Measurements from ENCODE around the gene KAT7. TPM values are rescaled to one million over a fixed set of nuclear protein-coding genes. Genes with fewer than 3 reads are reported as not detected.

The KAT7 gene
- polyA plus RNA-seq, 3 donors: 17.5 to 28.1 (median 18.1) TPM

- intact Hi-C loops (cut with micrococcal nuclease): no loop called here
- no peaks in the 10 kb centered on the region for H3K79me2 ChIP-seq (ENCODE audit: insufficient read depth, low read length)
- H3K27ac ChIP-seq (ENCODE audit: low read depth in 1 of 2, low read length in 2 of 2): no peak overlapping the region
- no peak for TF ChIP-seq CTCF (IDR thresholded peaks at IDR 0.05)
- Mint-ChIP-seq H3K9me3 (no peaks in the 10 kb centered on the region), H3K4me1 (peaks cover under 1% of the 10 kb centered on the region), H3K27me3 (ENCODE audit: low read depth in 3 of 3) (peaks cover 25 to 29% (median 26%) of the 10 kb centered on the region in 3 donors), H3K27ac (no peak overlapping the region), H3K36me3 (no peaks in the 10 kb centered on the region), H3K4me3 (no peak overlapping the region)
- H3K4me2 ChIP-seq (replicated peaks; ENCODE audit: extremely low read depth, low read length, poor library complexity, severe bottlenecking): no peak overlapping the region
- no peak for DNase-seq
- no peaks in the 10 kb centered on the region for H3K9me3 ChIP-seq (replicated peaks in 1 of 2; ENCODE audit: control insufficient read depth in 1 of 2, insufficient read depth in 1 of 2, low read length in 2 of 2)
- H3K27me3 ChIP-seq (ENCODE audit: control insufficient read depth in 2 of 2, insufficient read depth in 2 of 2, low read length in 2 of 2): peaks cover 1 to 2% of the 10 kb centered on the region in 2 donors
- no peaks in the 10 kb centered on the region for H3K4me1 ChIP-seq (ENCODE audit: control insufficient read depth in 1 of 2, insufficient read depth in 2 of 2, low read length in 2 of 2)
- no CpG with 5 or more reads among the region's 3 CpGs for WGBS (ENCODE audit: insufficient coverage)
- H2AFZ ChIP-seq (ENCODE audit: insufficient read depth, low read depth, low read length, poor library complexity, severe bottlenecking): no peak overlapping the region
- no peaks in the 10 kb centered on the region for H3K36me3 ChIP-seq (replicated peaks in 1 of 2; ENCODE audit: control insufficient read depth in 1 of 2, insufficient read depth in 2 of 2, low read length in 2 of 2)
- no peak overlapping the region for H3K9ac ChIP-seq (ENCODE audit: insufficient read depth, low read length, poor library complexity, severe bottlenecking)
- no peaks in the 10 kb centered on the region for H4K20me1 ChIP-seq (ENCODE audit: insufficient read depth, low read length)
- no peak overlapping the region for H3K4me3 ChIP-seq (replicated peaks in 1 of 3; ENCODE audit: low read depth in 2 of 3, low read length in 3 of 3)
Measured at GRCh38 chr17:49873926-49874325, 85.4 kb downstream of the KAT7 start.

GRCh38 chr17:49874911-49875310 is 86.4 kb downstream of the KAT7 start:
- peaks cover 34 to 37% (median 35%) of the 10 kb centered on the region in 3 donors for H3K27me3 Mint-ChIP-seq (ENCODE audit: low read depth in 3 of 3)
- no peaks in the 10 kb centered on the region for H3K4me1 Mint-ChIP-seq
- TF ChIP-seq CTCF (IDR thresholded peaks at IDR 0.05): no peak
- H3K36me3 Mint-ChIP-seq: peaks cover 0 to 2% of the 10 kb centered on the region in 2 donors
- H2AFZ ChIP-seq (ENCODE audit: insufficient read depth, low read depth, low read length, poor library complexity, severe bottlenecking): no peak overlapping the region
- no peak overlapping the region for H3K9ac ChIP-seq (ENCODE audit: insufficient read depth, low read length, poor library complexity, severe bottlenecking)
- H3K4me2 ChIP-seq (replicated peaks; ENCODE audit: extremely low read depth, low read length, poor library complexity, severe bottlenecking): no peak overlapping the region
- peaks cover 9 to 12% of the 10 kb centered on the region in 2 donors for H3K27me3 ChIP-seq (ENCODE audit: control insufficient read depth in 2 of 2, insufficient read depth in 2 of 2, low read length in 2 of 2)
- whole genome bisulfite sequencing (ENCODE audit: insufficient coverage): no CpG with 5 or more reads among the region's 2 CpGs
- no peak for DNase-seq
- H3K9me3 Mint-ChIP-seq: peaks cover 0 to 3% (median 0%) of the 10 kb centered on the region in 7 donors
- H3K4me3 ChIP-seq (replicated peaks in 1 of 3; ENCODE audit: low read depth in 2 of 3, low read length in 3 of 3): no peak overlapping the region
- H3K4me3 Mint-ChIP-seq: no peak overlapping the region
- H3K4me1 ChIP-seq (ENCODE audit: control insufficient read depth in 1 of 2, insufficient read depth in 2 of 2, low read length in 2 of 2): no peaks in the 10 kb centered on the region
- no peak overlapping the region for H3K27ac ChIP-seq (ENCODE audit: low read depth in 1 of 2, low read length in 2 of 2)
- no peaks in the 10 kb centered on the region for H3K9me3 ChIP-seq (replicated peaks in 1 of 2; ENCODE audit: control insufficient read depth in 1 of 2, insufficient read depth in 1 of 2, low read length in 2 of 2)
- intact Hi-C loops (cut with micrococcal nuclease): no loop called here
- no peaks in the 10 kb centered on the region for H3K36me3 ChIP-seq (replicated peaks in 1 of 2; ENCODE audit: control insufficient read depth in 1 of 2, insufficient read depth in 2 of 2, low read length in 2 of 2)
- H3K27ac Mint-ChIP-seq: no peak overlapping the region
- no peaks in the 10 kb centered on the region for H3K79me2 ChIP-seq (ENCODE audit: insufficient read depth, low read length)
- H4K20me1 ChIP-seq (ENCODE audit: insufficient read depth, low read length): no peaks in the 10 kb centered on the region

Data from CD14-positive monocyte (primary cell).